Sigmoid colon (tissue), 7 donors: ENCODE data around the gene ADSL. TPM values are rescaled to one million over a fixed set of nuclear protein-coding genes. Genes with fewer than 3 reads are reported as not detected.

Source experiments
- DNase-seq: peaks from one replicate; pipeline ENCODE4 v3.0.0-alpha.2; 2019
- H3K27ac ChIP-seq, 4 donors: fragments of 200-600 bp; sonication (generic); one replicate each; pipeline ENCODE4 v1.5.1; 2016 to 2019; ENCODE audit warnings: mild to moderate bottlenecking in 1 of 4
- H3K27me3 ChIP-seq, 3 donors: fragments of 200-600 bp; sonication (generic); one replicate each; pipeline ENCODE4 v1.5.1; 2019; ENCODE audit warnings: mild to moderate bottlenecking in 1 of 3
- H3K36me3 ChIP-seq, 4 donors: fragments of 200-600 bp; sonication (generic); one replicate each; pipeline ENCODE4 v1.5.1; 2016 to 2019
- H3K4me1 ChIP-seq, 4 donors: fragments of 200-600 bp; sonication (generic); one replicate each; pipeline ENCODE4 v1.5.1; 2017 to 2019
- H3K4me3 ChIP-seq, 4 donors: fragments of 200-600 bp; sonication (generic); one replicate each; pipeline ENCODE4 v1.5.1; 2017 to 2019; ENCODE audit warnings: mild to moderate bottlenecking in 2 of 4, moderate library complexity in 1 of 4
- H3K9me3 ChIP-seq, 4 donors: fragments of 200-600 bp in 3 of 4; sonication (generic) in 3 of 4; one replicate each; pipeline versions ENCODE4 v1.5.1 to v1.6.1; 2013 to 2019
- EP300 ChIP-seq, 4 donors: sonication (generic); formaldehyde crosslinking; IDR thresholded peaks; one replicate each; pipeline ENCODE4 v1.6.1; 2017; ENCODE audit warnings: antibody characterized with exemption in 4 of 4
- POLR2A ChIP-seq, 2 donors: fragments of 450-650 bp; IDR thresholded peaks; one replicate each; pipeline ENCODE4 v1.6.1; 2016; ENCODE audit warnings: antibody characterized with exemption in 2 of 2, mild to moderate bottlenecking in 2 of 2, moderate library complexity in 2 of 2
- POLR2AphosphoS5 ChIP-seq, 4 donors: sonication (generic); formaldehyde crosslinking; IDR thresholded peaks; one replicate each; pipeline ENCODE4 v1.6.1; 2017; ENCODE audit warnings: antibody characterized with exemption in 4 of 4
- WGBS, 2 donors: extraction: QIAGEN DNeasy Blood & Tissue Kit; methylation state at CpG; one replicate each; pipeline ENCODE4 v1.1.7; 2013; 5-methylcytosine and 5-hydroxymethylcytosine counted together
- intact Hi-C: fragments of 100-400 bp; cut with DNase I; formaldehyde crosslinking; loops from one replicate; pipeline ENCODE4 v1.15.1; 2023
- polyA plus RNA-seq, 3 donors: library from polyadenylated mRNA; stranded (reverse); fragments of 200-250 nt; gene quantifications; one replicate each; pipeline ENCODE4 v1.2.3, GENCODE V29; 2013
- total RNA-seq, 4 donors: library from RNA; depleted of rRNA; stranded (reverse); fragments of >200 nt; gene quantifications; one replicate each; pipeline ENCODE4 v1.1.0, GENCODE V29; 2016
- TF ChIP-seq, protein P1 (sequence below), 4 experiments: fragments of 450-650 bp in 3 of 4; fragments of 200-600 bp in 1 of 4; IDR thresholded peaks; one replicate each; pipeline ENCODE4 v1.5.1; 2016 to 2019; ENCODE audit warnings: antibody characterized with exemption in 4 of 4, mild to moderate bottlenecking in 3 of 4, moderate library complexity in 2 of 4
- donor health status: healthy with polysubstance abuse.
- donor health status: Bipolar disorder and iron deficiency.
- donor health status: healthy.

The ADSL gene
- total and polyA plus RNA-seq, 7 donors = 34.0 to 469 (median 86.7) TPM

- H3K4me3 ChIP-seq = no peak overlapping the region
- no peak for TF ChIP-seq POLR2A (IDR thresholded peaks at IDR 0.05)
- TF ChIP-seq, protein P1, sequence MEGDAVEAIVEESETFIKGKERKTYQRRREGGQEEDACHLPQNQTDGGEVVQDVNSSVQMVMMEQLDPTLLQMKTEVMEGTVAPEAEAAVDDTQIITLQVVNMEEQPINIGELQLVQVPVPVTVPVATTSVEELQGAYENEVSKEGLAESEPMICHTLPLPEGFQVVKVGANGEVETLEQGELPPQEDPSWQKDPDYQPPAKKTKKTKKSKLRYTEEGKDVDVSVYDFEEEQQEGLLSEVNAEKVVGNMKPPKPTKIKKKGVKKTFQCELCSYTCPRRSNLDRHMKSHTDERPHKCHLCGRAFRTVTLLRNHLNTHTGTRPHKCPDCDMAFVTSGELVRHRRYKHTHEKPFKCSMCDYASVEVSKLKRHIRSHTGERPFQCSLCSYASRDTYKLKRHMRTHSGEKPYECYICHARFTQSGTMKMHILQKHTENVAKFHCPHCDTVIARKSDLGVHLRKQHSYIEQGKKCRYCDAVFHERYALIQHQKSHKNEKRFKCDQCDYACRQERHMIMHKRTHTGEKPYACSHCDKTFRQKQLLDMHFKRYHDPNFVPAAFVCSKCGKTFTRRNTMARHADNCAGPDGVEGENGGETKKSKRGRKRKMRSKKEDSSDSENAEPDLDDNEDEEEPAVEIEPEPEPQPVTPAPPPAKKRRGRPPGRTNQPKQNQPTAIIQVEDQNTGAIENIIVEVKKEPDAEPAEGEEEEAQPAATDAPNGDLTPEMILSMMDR (IDR thresholded peaks at IDR 0.05) = no peak
- TF ChIP-seq POLR2AphosphoS5 (IDR thresholded peaks at IDR 0.05) = no peak
- no peak for TF ChIP-seq EP300 (IDR thresholded peaks at IDR 0.05)
- WGBS, 2 donors = 91 to 94% methylated on average over 11 of the region's 11 CpGs
- H3K9me3 ChIP-seq = no peaks in the 10 kb centered on the region
- intact Hi-C loops = no loop called here
- peaks cover 0 to 5% (median 2%) of the 10 kb centered on the region in 4 donors for H3K4me1 ChIP-seq
- H3K27ac ChIP-seq = no peak overlapping the region
- H3K27me3 ChIP-seq = no peaks in the 10 kb centered on the region
- H3K36me3 ChIP-seq = peaks cover 30 to 80% (median 59%) of the 10 kb centered on the region in 4 donors
- DNase-seq = no peak
Observed at GRCh38 chr22:40409613-40410113, 63.4 kb downstream of the ADSL start.

GRCh38 chr22:40410272-40410671 is 64.0 kb downstream of the ADSL start:
- Histone ChIP-seq H3K4me1 (peaks cover 0 to 10% (median 5%) of the 10 kb centered on the region in 4 donors), H3K27me3 (no peaks in the 10 kb centered on the region), H3K27ac (no peak overlapping the region), H3K36me3 (peaks cover 30 to 74% (median 54%) of the 10 kb centered on the region in 4 donors), H3K4me3 (no peak overlapping the region), H3K9me3 (no peaks in the 10 kb centered on the region)
- 80 to 92% methylated on average over 8 of the region's 8 CpGs for whole genome bisulfite sequencing, 2 donors
- DNase-seq = no peak
- no peak for TF ChIP-seq POLR2AphosphoS5 (IDR thresholded peaks at IDR 0.05)
- TF ChIP-seq, protein P1 (IDR thresholded peaks at IDR 0.05) = no peak
- TF ChIP-seq POLR2A (IDR thresholded peaks at IDR 0.05) = no peak
- no peak for TF ChIP-seq EP300 (IDR thresholded peaks at IDR 0.05)
- intact Hi-C loops = no loop called here

DNA sequence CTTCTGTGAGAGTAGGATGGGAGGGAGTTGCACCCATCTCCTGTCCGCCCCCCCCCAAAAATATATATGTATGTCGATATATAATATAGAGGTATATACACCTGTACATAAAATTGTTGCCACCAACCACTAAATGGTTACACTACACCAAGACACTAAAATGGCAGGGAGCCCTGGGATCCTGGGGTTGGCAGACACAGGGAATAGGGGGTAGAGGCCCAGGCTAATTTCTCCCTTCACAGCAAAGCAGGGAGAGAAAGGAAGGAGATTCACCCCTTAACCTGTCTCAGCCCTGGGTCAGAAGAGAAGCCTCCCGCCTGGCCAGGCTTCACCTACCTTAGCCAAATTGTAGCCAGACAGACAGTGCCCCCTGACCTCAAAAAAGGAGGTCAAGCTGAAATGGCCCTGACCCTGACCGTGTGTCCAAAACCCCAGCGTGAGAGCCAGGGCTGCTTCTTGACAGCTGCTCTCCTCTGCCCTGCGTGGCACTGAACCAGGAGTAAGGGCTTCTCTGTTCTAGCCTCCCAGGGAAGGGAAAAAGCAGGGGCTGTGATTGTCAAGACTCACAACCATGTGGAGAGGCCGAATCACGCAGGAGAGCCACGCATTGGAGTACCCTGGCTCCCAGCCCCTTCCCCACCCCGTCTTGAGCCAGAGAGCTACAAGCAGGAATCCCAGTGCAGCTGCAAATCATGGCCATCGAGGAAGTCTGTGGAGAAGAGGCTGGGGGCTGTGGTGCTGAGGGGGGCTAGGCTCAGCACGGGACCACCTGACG is 64.6 kb downstream of the ADSL start:
- DNase-seq = no peak
- no peaks in the 10 kb centered on the region for H3K9me3 ChIP-seq
- TF ChIP-seq POLR2AphosphoS5 (IDR thresholded peaks at IDR 0.05) (no peak), EP300 (IDR thresholded peaks at IDR 0.05) (no peak), POLR2A (IDR thresholded peaks at IDR 0.05) (no peak)
- TF ChIP-seq, protein P1 (IDR thresholded peaks at IDR 0.05) = no peak
- H3K27ac ChIP-seq = no peak overlapping the region
- peaks cover 0 to 16% (median 7%) of the 10 kb centered on the region in 4 donors for H3K4me1 ChIP-seq
- no peaks in the 10 kb centered on the region for H3K27me3 ChIP-seq
- H3K4me3 ChIP-seq = no peak overlapping the region
- peaks cover 27 to 68% (median 48%) of the 10 kb centered on the region in 4 donors for H3K36me3 ChIP-seq
- intact Hi-C loops = no loop called here
- 94 to 95% methylated on average over 13 of the region's 13 CpGs for WGBS, 2 donors

DNA sequence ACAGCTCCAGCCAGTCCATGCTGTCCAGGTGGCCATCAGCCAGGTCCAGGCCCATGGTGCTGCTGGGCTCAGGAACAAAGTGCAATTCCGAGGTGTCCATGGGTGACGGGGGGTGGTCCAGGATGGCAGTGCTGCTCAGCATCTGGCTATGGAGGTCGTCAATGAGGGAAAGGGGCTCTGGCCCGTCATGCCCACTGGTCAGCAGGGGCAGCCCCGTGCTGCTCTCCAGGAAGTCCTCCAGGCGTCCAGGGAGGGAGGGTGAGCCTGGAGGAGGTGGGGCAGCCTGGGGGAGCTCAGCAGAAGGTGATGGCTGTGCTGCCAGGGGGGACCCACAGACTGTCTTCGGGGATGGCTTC is 65.2 kb downstream of the ADSL start:
- H3K4me3 ChIP-seq = no peak overlapping the region
- no peaks in the 10 kb centered on the region for H3K9me3 ChIP-seq
- TF ChIP-seq, protein P1 (IDR thresholded peaks at IDR 0.05) = no peak
- no peak for TF ChIP-seq EP300 (IDR thresholded peaks at IDR 0.05)
- TF ChIP-seq POLR2A (IDR thresholded peaks at IDR 0.05) = no peak
- TF ChIP-seq POLR2AphosphoS5 (IDR thresholded peaks at IDR 0.05) = no peak
- no peaks in the 10 kb centered on the region for H3K27me3 ChIP-seq
- no peak for DNase-seq
- H3K27ac ChIP-seq = no peak overlapping the region
- 85 to 88% methylated on average over 7 of the region's 7 CpGs for WGBS, 2 donors
- intact Hi-C loops = no loop called here
- peaks cover 22 to 66% (median 45%) of the 10 kb centered on the region in 4 donors for H3K36me3 ChIP-seq
- H3K4me1 ChIP-seq = peaks cover 0 to 16% (median 7%) of the 10 kb centered on the region in 4 donors
